Measurements from ENCODE around the gene CCDC184.
"Not testable (repeated sequence)": the region's sequence is repeated elsewhere in the genome, so short reads cannot be mapped to it uniquely, and the experiment has no call there.

The CCDC184 gene

DNA sequence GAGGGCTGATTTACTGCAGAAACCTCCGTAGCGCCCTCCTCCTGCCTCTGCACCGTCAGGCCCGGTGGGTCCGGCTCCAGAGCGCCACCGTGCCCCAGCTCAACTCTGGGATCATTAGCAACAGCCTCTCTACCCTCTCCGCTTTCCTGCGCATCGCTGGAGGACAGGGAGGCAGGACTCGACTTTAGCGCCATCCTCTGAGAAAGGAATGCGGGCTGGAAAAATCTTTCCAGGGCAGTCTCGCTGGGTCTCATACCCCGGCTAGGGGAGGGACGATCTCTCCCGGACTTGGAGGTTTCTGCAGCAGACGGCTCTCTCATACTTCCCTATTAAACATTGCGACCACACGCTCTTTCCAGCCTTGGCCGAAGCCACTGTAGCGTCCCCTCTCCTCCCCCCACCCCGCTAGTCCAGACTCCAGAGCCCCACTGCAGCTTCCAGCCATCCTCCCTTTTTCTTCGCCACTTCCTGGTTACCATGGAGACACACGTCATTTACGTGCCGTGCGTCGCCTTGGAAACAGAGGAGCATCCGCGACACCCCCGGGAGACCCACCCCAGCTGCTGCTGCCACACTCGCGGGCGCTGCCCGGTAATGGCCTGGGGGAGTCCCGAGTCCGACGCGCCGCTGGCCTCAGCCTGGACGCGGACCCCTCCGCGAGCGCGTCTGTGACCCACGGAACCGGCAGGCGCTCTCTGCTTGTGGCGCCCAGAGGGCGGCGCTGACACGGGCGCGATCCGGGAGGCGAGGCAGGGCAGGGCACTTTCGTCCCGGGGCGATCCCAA lies at the start of gene CCDC184:
CCDC184 (plus strand) TSS at position 554 of the 785 bp plus-strand sequence. CDS start 479 bp downstream, outside the sequence.
- peak; percentile 29 for DNase-seq

GRCh38 chr12:48135027-48135426 lies 48.4 kb upstream of the CCDC184 start:
- DNase-seq, result no peak

DNA sequence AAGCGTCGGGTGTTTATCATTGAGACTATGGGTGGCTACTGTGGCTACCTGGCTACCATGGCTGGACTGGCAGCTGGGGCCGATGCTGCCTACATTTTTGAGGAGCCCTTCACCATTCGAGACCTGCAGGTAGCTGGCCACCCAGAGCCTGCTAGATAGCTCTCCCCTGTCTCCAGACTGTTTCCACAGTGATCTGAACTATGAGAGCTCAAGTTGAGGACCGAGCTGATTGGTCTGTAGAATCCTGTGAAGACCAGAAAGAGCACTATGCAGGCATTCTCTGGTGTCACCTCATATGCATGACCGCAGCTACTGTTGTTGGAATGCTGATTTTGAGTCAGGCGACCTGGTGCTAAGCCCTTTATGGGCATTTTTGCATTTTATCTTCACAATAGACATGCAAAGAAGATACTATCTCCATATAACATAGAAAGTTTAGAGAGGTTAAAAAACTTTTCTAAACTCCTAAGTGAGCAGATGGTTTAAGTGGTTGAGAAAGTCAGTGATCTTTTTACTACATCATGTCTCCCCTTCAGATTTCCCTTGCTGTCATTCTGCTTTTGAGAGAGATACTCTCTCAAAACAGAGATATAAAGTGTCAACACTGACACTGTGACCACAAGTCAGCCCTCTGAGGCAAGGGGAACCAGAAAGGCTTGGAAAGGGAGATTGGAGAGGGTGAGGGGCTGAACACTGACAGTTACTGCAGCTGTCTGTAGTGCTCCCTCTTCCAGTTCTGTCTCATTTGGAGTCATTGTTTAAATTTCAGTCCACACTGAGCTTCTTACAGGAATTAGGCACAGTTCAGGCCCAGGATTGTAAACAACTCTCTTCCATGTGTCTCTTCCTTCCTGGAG lies 40.4 kb upstream of the CCDC184 start:
- DNase-seq, result no peak

DNA sequence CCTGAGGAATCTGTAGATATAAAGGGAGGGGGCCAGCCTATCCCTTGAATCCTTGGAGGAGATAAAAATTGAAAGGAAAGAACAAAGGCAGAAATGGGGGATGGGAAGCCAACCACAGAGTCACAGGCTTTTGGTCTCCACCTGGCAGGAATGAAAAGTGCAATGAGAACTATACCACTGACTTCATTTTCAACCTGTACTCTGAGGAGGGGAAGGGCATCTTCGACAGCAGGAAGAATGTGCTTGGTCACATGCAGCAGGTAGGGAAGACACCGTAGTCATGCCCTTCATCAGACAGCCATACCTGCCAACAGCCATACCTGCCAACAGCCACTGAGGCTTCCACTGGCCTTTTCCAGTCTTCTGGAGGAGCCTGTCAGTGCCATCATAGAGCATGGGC lies 39.5 kb upstream of the CCDC184 start:
- DNase-seq, result no peak

GRCh38 chr12:48145981-48146380 lies 37.5 kb upstream of the CCDC184 start:
- no peak for DNase-seq

DNA sequence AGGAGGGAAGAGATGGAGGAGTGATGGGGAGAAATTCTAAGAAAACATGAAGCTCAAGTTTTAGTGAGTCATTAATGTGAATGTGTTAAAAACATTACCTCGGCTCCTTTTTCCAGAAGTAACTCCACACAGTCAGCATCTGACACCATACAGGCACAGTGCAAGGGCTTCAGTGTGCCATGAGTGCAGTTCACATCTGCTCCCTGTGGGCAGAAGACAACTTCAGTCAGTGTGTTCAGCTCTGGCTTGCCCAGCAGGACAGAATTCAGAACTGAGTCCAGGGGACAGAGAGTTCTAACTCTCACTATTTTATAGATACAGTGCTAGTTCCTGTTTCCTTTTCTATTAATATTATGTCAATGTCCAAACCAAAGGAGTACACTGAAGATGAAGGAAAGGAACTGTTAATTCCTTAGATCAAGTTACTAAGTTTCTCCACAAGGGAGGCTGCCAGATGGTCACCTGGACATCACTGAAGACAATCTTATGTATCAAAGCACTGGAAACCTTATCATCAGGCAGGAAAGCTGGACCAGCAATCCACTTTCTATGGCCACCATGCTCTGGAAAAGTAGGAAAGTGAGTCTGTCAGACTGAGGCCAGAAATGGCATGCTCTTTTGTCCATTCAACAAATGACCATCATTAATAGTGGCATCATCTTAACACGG lies 32.2 kb upstream of the CCDC184 start:
- no peak for DNase-seq

GRCh38 chr12:48155786-48156185 lies 27.7 kb upstream of the CCDC184 start:
- DNase-seq, result not testable (repeated sequence)

- DNase-seq, result no peak
These were observed 26.8 kb upstream of the CCDC184 start for GRCh38 chr12:48156652-48157017.

DNA sequence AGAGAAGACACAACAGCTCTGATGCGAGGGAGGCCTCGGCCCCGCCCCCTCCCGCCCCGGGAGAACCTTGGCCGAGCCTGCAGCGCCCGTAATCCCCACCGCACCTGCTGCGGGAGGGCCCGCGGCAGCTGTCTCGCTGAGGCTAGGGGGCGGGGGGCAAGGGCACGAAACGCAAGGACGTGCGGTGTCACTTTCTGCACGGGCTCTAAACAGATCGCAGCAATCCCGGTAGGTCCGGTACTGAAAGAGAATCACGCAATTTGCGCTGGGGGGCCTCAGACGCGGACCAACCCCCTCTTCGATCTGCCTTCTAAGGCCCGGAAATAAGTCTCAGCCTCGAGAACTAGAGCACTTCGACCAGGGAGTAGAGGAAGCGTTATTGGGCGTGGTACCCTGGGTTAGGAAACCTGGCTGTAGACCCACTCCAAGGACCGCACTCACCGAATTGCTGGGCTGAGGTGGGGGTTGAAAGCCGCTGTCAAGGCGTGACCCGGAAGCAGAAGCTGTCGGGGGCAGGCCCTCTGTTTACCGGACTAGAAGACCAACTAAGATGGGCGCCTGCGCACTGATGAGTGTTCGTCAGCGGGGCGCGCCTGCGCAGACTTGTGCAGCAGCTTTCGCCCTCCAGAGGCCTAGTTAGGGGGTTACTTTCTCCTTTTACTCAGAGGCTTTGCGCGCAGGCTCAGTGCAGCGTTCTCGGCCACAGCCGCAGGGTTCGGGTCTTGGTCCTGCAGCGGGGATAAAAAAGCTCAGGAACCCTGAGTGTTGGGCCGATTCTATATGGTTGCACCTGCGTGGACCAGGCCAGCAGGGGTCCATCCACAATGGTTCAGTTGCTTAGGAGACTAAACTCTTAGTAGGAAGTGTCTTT lies 26.2 kb upstream of the CCDC184 start, which contains the start of gene ASB8:
ASB8 (minus strand) TSS at position 498 of the 871 bp plus-strand sequence. CDS start 4,019 bp downstream, outside the sequence.
- DNase-seq, result peak; percentile 96

DNA sequence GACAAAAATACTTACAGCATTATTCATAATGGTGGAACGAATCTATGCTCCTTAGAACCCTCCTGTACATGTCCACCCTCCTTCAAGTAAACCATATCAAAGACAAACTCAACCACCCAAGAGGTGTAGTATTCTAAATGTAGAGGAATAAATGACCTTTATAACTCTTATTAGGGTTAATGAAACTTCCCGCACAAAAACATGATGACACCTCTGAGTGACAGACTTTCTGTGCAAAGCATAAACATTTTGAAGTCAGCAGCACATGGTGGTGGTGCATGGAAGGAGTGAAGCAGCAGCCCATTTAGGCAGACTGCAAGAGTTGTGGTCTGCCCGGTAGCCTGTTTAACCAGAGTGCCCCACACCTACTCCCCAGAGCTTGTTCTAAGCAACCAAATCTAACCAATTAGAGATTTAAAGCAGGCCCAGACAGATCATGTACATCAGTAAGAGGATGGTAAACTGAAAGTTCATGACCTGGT lies 25.5 kb upstream of the CCDC184 start:
- DNase-seq, result no peak

DNA sequence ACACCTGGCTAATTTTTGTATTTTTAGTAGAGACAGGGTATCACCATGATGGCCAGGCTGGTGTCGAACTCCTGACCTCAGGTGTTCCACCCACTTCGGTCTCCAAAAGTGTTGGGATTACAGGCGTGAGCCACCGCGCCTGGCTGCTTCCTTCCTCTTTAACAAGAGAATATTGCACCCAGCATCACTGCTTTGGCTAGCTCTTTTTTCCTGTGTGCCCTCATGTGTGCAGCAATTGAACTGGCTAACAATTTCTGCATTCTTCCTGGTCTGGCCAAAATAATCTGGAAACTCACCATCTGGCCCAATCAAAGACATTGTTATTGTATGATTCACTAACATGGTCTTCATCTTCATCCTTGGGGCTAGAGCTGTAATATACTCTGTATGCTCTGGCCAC lies 23.4 kb upstream of the CCDC184 start:
- DNase-seq, result no peak

DNA sequence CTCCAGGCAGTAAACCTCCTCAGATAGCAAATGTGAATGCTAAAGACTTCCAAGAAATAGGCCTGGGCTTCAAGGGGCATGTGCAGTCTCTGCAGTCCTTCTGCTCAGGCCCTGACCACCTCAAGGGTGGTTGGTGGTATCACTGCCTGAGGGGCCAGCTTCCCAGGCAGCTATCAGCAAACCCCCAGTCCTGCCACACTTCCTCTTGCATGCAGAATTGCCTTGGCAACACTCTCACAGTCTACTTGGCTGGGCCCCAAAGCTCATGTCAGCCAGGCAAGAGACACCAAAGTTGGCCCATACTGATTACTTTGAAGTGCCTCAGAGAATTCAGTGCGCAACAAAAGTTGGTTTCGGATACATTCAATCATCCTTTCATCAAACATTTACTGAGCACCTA lies 22.6 kb upstream of the CCDC184 start:
- DNase-seq, result peak; percentile 2

DNA sequence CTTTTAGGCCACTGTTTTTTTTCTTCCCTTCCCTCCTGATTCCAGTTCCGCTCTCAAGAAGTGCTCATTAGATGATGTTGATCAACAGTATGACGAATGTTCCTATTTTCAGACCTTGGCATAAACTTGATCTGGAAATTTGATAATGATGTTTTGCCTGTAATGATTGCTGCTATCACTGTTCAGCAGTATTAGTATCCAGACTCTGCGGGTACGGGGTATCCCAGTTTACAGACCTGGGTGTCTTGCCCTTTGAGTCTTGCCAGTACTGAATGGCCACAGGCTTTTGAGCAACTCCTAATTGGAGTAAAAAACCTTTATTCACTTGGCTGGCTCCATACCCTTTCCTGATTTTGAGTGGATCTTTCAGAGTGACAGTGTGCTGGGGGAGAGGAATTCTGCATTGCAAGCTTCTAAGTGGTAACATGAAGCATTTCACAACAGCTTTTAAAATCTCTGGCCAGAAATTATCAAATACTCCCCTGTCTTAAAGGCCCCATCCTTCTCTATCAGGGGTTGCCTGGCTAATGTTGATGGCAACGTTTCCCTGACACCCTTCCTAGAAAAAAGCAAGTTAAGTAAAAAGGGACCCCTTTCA lies 20.2 kb upstream of the CCDC184 start:
- no peak for DNase-seq

- no peak for DNase-seq
These were observed 19.0 kb upstream of the CCDC184 start for GRCh38 chr12:48164451-48164850.

DNA sequence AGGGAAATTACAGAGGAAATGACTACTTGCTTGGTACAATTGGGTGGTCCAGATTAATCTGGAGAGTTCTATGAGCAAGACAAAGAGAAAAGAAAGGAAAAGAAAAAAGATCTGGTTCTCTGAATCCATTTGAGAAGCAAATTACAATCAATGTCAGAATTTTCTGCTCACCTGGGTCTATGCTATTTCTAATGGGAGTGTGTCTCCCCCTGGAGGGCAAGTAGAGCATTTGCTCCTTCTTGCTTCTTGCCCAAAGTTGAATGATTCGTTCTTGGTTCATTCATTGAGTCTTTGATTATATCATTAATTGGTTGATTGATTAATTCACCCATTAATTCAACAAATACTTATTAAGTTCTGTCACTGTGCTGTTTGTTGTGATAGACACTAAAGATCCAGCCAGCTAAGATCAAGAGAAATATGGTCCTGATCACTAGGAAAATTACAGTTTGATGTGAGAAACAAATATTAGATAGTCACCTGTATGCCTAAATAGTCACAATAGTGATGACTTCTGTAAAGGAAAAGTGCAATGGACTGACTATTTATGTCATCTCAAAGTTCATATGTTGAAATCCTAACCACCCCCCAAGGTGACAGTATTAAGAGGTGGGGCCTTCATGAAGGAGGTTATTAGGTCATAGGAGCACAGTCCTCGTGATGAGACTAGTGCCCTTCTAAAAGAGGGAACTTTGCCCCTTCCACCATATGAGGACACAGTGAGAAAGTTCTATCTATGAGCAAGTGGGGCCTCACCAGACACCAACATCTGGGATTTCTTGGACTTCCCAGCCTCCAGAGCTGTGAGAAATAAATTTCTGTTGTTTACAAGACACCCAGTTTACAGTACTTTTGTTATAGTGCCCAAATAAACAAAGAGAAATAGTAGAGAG lies 18.1 kb upstream of the CCDC184 start:
- DNase-seq, result peak; percentile 1

DNA sequence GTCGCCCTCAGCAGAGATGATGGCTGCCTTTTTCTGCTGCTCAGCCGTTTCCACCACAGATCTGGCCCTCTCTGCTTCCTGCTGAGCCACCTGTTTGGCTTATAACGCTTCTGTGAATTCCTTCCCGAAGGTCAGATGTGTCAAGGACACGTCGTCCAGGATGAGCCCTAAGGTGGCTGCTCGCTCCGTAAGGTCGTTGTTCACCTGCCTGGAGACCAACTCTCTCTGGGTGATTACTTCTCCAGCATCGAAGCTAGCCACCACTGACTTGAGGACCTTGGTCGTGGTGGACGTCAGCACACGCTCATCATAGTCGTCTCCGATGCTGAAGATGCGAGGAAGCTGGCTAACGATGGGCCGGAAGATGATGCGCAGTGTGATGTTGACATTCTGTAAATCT lies 14.4 kb upstream of the CCDC184 start:
- no peak for DNase-seq

DNA sequence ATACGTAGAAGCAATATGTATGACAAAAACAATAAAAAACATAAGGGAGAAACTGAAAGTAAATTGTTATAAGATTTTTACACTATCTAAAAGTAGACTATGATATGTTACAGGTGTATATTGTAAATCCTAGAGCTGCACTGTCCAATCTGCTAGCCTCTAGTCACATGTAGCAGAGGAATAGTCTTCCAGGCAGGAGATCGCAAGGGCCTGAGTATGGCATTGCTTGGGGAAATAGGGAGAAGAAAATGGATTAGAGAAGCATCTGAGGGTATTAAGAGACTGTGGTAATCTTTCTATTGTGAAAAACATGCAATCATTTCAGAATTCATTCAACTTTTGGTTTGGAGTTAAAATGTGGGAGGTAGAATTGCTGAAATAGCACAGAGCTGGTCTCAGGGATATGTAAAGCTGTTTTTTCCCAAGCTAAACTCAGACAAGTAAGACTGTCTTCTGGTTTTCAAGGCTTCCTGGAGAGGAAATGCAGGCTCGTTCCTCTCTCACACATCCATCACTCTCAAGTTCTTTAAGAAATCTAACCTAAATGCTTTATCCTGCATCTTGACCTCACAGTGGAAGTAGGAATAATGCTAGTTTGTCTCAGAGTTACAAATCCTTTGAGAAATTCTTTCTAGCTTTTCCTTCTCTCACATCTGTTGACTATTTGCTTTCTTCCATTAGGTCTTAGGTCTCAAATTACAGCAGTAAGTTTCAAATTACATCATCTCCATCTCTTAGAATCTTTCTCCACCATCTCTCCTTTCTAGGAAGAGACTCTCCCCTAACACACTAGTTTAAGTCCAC lies 7.6 kb upstream of the CCDC184 start:
- no peak for DNase-seq

GRCh38 chr12:48176417-48176751 lies 7.1 kb upstream of the CCDC184 start:
- DNase-seq, result no peak

DNA sequence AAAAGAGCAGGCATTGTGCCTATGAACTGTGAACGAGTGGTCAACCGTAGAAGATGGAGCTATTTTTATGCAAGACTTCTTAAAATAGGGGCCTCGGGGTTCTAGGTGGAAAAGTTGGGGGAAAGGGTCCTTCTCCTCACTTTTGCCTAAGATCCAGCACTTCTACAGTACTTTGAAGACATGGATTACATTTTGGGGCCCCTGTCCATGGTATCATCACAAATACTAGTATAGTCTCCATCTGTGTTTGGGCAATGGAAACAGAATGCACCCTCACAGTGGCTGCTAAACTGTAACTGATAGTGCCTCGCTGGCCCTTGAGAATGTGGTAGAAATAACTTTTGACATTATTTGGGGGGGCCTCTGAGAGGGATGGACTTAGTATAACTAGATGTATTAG lies 5.5 kb upstream of the CCDC184 start:
- no peak for DNase-seq

DNA sequence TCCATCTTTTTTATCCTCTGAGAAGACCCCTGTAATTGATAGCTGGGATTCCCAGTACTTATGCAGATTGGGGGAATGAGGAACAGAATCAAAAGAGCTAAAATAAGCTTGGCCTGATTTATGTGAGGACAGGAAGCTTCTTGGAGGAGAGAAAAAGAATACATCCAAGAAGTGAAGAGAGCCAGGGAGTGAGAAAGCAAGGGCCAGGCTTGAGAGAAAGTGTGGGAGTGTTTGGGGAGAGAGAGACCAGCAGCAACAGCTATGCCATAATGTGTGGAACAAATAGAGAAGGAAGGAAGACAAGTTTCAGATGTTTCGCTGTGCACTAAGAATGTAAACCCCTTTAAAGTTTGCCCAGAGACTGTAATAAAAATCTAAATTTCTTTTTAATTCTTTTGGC lies 4.0 kb upstream of the CCDC184 start:
- no peak for DNase-seq
